Cerebellar cortex (tissue), 1 donor: ENCODE data around the gene PCSK1N.

Experiments used
- DNase-seq: peaks from one replicate; pipeline ENCODE4 v3.0.0-alpha.2; 2015; ENCODE audit warnings: low spot score

PCSK1N gene

DNA sequence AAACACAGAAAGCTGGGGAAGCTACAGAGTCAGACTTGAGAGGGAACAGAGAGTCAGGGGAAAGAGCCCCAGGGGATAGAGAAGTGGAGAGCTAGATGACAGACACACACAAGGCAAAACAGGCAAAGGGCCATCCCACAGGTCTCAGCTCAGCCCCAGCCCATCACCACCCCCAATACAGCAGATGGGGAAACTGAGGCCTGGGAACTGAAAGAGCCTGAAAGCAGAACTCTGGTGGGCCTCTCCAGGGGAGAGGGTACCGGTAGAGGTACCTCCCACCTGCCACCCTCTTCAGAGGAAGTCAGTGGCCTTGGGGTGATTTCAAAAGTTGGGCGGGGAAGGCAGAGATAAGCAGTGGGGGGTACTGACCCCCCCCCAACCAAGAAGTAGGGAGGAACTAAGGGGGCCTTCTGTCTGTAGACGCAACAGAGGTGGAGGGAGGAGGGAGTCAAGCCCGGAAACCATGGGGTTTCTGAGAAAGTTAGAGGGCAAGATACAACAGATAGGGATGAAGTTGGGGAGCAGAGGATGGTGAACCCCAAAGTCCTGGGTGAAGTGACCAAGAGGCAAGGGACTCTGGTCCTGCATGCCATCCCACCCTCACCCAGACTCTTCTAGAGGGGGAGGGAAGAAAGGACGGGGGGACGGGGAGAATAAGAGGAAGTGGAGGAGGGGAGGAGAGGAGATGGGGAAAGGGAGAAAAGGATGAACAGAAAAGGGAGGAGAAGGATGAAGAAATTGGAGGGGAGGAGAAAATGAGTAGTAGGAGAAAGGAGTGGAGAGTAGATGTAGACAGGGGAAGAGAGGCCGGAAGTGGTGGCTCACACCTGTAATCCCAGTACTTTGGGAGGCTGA is 45.8 kb downstream of the PCSK1N start:
- DNase-seq, result no peak

- DNase-seq, result no peak
These were observed 47.6 kb downstream of the PCSK1N start for GRCh38 chrX:48787505-48788443.

- DNase-seq, result no peak
These were observed 48.4 kb downstream of the PCSK1N start for GRCh38 chrX:48786825-48787504.

GRCh38 chrX:48786341-48786800 is 49.0 kb downstream of the PCSK1N start, which contains the start of gene GATA1:
Gene GATA1, plus strand, starts transcription at chrX:48786590. Its CDS starts 4,520 bp downstream, at chrX:48791110.
- no peak for DNase-seq

GRCh38 chrX:48785540-48786214 is 49.7 kb downstream of the PCSK1N start:
- DNase-seq, result no peak

GRCh38 chrX:48785186-48785539 is 50.2 kb downstream of the PCSK1N start:
- DNase-seq, result no peak

- no peak for DNase-seq
These were observed 50.7 kb downstream of the PCSK1N start for GRCh38 chrX:48784726-48785125.

- DNase-seq, result no peak
These were observed 52.6 kb downstream of the PCSK1N start for GRCh38 chrX:48782795-48783194.

DNA sequence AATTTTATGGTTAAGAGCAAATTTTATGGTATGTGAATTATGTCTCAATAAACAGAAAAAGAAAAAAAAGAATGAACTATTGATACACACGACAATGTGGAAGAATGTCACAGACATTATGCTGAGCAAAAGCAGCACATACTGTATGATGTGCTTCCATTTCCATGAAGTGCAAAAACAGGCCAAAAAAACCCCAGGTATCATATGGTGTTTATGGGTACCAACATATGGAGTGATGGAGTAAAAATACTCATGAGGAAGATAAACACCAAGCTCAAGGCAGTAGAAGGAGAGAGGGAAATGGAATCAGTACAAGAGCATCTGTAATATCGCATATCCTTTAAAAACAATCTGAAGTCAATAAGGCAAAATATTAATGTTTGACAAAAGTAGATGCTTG is 53.2 kb downstream of the PCSK1N start:
- no peak for DNase-seq

GRCh38 chrX:48781705-48782104 is 53.7 kb downstream of the PCSK1N start:
- no peak for DNase-seq
